Measurements from ENCODE around the gene CLPTM1.
"Not testable (repeated sequence)": the region's sequence is repeated elsewhere in the genome, so short reads cannot be mapped to it uniquely, and the experiment has no call there.

The CLPTM1 gene

DNA sequence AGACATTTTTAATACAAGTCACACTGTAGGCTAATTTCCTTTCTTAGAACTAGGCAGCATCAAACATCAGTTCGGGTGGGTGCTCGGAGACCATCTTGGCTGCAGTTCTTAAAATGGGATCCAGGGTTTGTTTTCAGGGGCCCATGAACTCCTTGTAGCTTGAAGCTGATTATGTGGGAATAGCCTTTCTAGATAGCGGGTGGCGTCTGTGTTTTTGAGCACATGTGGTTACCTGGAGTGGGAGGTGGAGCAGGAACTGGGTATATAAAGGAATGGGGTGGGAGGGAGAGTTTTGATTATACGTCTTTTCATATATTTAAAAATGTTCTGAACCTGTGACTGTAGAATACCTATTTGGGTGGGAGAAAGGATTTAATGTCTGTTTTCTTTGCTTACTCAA, 12.9 kb downstream of the CLPTM1 start:
- Histone ChIP-seq H2BK120ac (ENCODE audit: insufficient read depth, low read length, poor library complexity) (no peak overlapping the region), H3K9ac (ENCODE audit: low read length) (no peak overlapping the region), H3K4me2 (ENCODE audit: low read length) (no peak overlapping the region), H3K23ac (ENCODE audit: low read length) (no peak overlapping the region), H2BK5ac (ENCODE audit: low read depth, low read length, poor library complexity) (no peak overlapping the region), H4K8ac (ENCODE audit: low read depth, low read length) (no peak overlapping the region), H3K36me3 (ENCODE audit: control insufficient read depth in 1 of 2, insufficient read depth in 2 of 2, low read length in 2 of 2) (peaks cover 27 to 30% of the 10 kb centered on the region in 2 experiments), H3K4me3 (ENCODE audit: low read depth, low read length) (no peak overlapping the region), H3K27me3 (ENCODE audit: insufficient read depth, low read length) (no peaks in the 10 kb centered on the region), H2AK5ac (ENCODE audit: low read length) (no peak overlapping the region), H3K4ac (ENCODE audit: low read depth, low read length) (no peak overlapping the region), H4K91ac (ENCODE audit: low read depth, low read length) (no peak overlapping the region), H4K12ac (ENCODE audit: low read depth, low read length) (no peak overlapping the region), H2AFZ (ENCODE audit: insufficient read depth, low read length, poor library complexity) (no peak overlapping the region), H3K4me1 (ENCODE audit: control insufficient read depth in 1 of 2, insufficient read depth in 2 of 2, low read length in 2 of 2) (peaks cover 0 to 5% of the 10 kb centered on the region in 2 experiments), H3K79me2 (ENCODE audit: control insufficient read depth, insufficient read depth, low read length, poor library complexity) (no peaks in the 10 kb centered on the region), H3K14ac (ENCODE audit: low read length) (no peak overlapping the region), H2BK12ac (ENCODE audit: low read length) (no peak overlapping the region), H3K18ac (ENCODE audit: low read length) (no peak overlapping the region), H3K79me1 (ENCODE audit: low read length) (no peaks in the 10 kb centered on the region), H3K9me3 (ENCODE audit: insufficient read depth, low read depth, low read length) (peaks cover 4% of the 10 kb centered on the region), H3K27ac (ENCODE audit: low read depth, low read length) (no peak overlapping the region)
- 100% methylated on average over 1 of the region's 5 CpGs for WGBS (ENCODE audit: extremely low coverage, insufficient coverage, insufficient read length)
- DNase-seq = no peak

DNA sequence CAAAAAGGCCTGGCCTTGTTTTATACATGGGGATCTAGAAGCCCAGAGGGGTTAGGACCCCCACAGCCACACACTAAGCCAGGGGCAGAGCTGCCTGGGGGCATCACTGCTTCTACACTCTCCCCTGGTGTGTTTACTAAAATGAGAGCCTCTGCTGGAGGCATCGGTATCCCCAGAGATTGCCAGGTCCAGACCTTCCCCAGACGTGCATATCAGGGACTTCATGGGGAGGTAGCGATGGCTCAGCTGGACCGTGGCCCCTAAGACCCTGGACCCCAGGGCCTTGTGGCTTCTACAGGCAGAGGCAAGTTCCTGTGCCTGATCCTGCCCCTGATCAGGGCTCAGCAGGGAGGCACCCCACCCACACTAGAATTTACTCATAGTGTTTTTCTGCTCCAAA, 13.5 kb downstream of the CLPTM1 start:
- Histone ChIP-seq H3K4me2 (ENCODE audit: low read length) (no peak overlapping the region), H3K9me3 (ENCODE audit: insufficient read depth, low read depth, low read length) (peaks cover 4% of the 10 kb centered on the region), H2AFZ (ENCODE audit: insufficient read depth, low read length, poor library complexity) (no peak overlapping the region), H4K12ac (ENCODE audit: low read depth, low read length) (no peak overlapping the region), H2BK12ac (ENCODE audit: low read length) (no peak overlapping the region), H3K4me3 (ENCODE audit: low read depth, low read length) (no peak overlapping the region), H2BK120ac (ENCODE audit: insufficient read depth, low read length, poor library complexity) (no peak overlapping the region), H3K4me1 (ENCODE audit: control insufficient read depth in 1 of 2, insufficient read depth in 2 of 2, low read length in 2 of 2) (peaks cover 0 to 5% of the 10 kb centered on the region in 2 experiments), H3K23ac (ENCODE audit: low read length) (no peak overlapping the region), H3K79me2 (ENCODE audit: control insufficient read depth, insufficient read depth, low read length, poor library complexity) (no peaks in the 10 kb centered on the region), H3K27me3 (ENCODE audit: insufficient read depth, low read length) (no peaks in the 10 kb centered on the region), H4K91ac (ENCODE audit: low read depth, low read length) (no peak overlapping the region), H2BK5ac (ENCODE audit: low read depth, low read length, poor library complexity) (no peak overlapping the region), H4K8ac (ENCODE audit: low read depth, low read length) (no peak overlapping the region), H3K4ac (ENCODE audit: low read depth, low read length) (no peak overlapping the region), H3K9ac (ENCODE audit: low read length) (no peak overlapping the region), H3K27ac (ENCODE audit: low read depth, low read length) (no peak overlapping the region), H3K79me1 (ENCODE audit: low read length) (no peaks in the 10 kb centered on the region), H3K18ac (ENCODE audit: low read length) (no peak overlapping the region), H3K14ac (ENCODE audit: low read length) (no peak overlapping the region), H2AK5ac (ENCODE audit: low read length) (no peak overlapping the region), H3K36me3 (ENCODE audit: control insufficient read depth in 1 of 2, insufficient read depth in 2 of 2, low read length in 2 of 2) (peaks cover 30 to 34% of the 10 kb centered on the region in 2 experiments)
- no CpG with 5 or more reads among the region's 4 CpGs for WGBS (ENCODE audit: extremely low coverage, insufficient coverage, insufficient read length)
- no peak for DNase-seq

DNA sequence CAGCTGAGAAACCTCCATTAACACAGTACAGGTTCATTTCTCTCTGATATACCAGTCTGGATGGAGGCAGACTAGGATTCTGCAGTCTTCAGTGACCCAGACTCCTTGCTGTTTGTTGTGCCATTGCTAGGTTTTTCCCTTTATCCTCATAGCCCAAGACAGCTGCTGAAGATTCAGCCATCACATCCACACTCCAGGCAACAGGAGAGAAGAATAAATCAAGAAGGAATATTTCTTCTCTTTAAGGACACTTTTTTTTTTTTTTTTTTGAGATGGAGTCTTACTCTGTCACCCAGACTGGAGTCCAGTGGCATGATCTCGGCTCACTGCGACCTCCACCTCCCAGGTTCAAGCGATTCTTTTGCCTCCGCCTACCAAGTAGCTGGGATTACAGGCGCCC, 14.3 kb downstream of the CLPTM1 start:
- Histone ChIP-seq H3K4me3 (ENCODE audit: low read depth, low read length) (no peak overlapping the region), H4K91ac (ENCODE audit: low read depth, low read length) (no peak overlapping the region), H4K12ac (ENCODE audit: low read depth, low read length) (no peak overlapping the region), H3K27me3 (ENCODE audit: insufficient read depth, low read length) (no peaks in the 10 kb centered on the region), H3K27ac (ENCODE audit: low read depth, low read length) (no peak overlapping the region), H3K36me3 (ENCODE audit: control insufficient read depth in 1 of 2, insufficient read depth in 2 of 2, low read length in 2 of 2) (peaks cover 38% of the 10 kb centered on the region in 2 experiments), H3K9ac (ENCODE audit: low read length) (no peak overlapping the region), H2AK5ac (ENCODE audit: low read length) (no peak overlapping the region), H3K4me2 (ENCODE audit: low read length) (no peak overlapping the region), H3K4ac (ENCODE audit: low read depth, low read length) (no peak overlapping the region), H2BK5ac (ENCODE audit: low read depth, low read length, poor library complexity) (no peak overlapping the region), H2BK12ac (ENCODE audit: low read length) (no peak overlapping the region), H3K14ac (ENCODE audit: low read length) (no peak overlapping the region), H3K18ac (ENCODE audit: low read length) (no peak overlapping the region), H3K9me3 (ENCODE audit: insufficient read depth, low read depth, low read length) (peaks cover 4% of the 10 kb centered on the region), H2AFZ (ENCODE audit: insufficient read depth, low read length, poor library complexity) (no peak overlapping the region), H4K8ac (ENCODE audit: low read depth, low read length) (no peak overlapping the region), H3K23ac (ENCODE audit: low read length) (no peak overlapping the region), H3K79me2 (ENCODE audit: control insufficient read depth, insufficient read depth, low read length, poor library complexity) (no peaks in the 10 kb centered on the region), H2BK120ac (ENCODE audit: insufficient read depth, low read length, poor library complexity) (no peak overlapping the region), H3K4me1 (ENCODE audit: control insufficient read depth in 1 of 2, insufficient read depth in 2 of 2, low read length in 2 of 2) (peaks cover 0 to 5% of the 10 kb centered on the region in 2 experiments), H3K79me1 (ENCODE audit: low read length) (no peaks in the 10 kb centered on the region)
- DNase-seq = no peak
- WGBS (ENCODE audit: extremely low coverage, insufficient coverage, insufficient read length) = no CpG with 5 or more reads among the region's 5 CpGs

DNA sequence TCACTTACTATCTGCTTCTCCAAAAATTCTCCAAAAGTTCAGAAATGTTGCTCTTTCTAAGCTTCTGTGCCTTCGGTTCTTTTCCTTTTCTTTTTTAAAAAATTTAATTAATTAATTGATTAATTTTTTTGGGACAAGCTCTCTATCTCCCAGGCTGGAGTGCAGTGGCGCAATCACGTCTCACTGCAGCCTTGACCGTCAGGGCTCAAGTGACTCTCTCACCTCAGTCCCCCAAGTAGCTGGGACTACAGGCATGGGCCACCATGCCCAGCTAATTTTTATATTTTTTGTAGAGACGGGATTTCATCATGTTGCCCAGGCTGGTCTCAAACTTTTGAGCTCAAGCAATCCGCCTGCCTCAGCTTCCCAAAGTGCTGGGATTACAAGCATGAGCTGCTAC, 16.3 kb downstream of the CLPTM1 start:
- not testable (repeated sequence) for H3K23ac ChIP-seq (ENCODE audit: low read length); H3K9ac ChIP-seq (ENCODE audit: low read length); DNase-seq; H3K18ac ChIP-seq (ENCODE audit: low read length); H3K9me3 ChIP-seq (ENCODE audit: insufficient read depth, low read depth, low read length); H2BK5ac ChIP-seq (ENCODE audit: low read depth, low read length, poor library complexity); H2AK5ac ChIP-seq (ENCODE audit: low read length); H3K14ac ChIP-seq (ENCODE audit: low read length); H2AFZ ChIP-seq (ENCODE audit: insufficient read depth, low read length, poor library complexity); H3K27me3 ChIP-seq (ENCODE audit: insufficient read depth, low read length); H3K4me2 ChIP-seq (ENCODE audit: low read length); H4K91ac ChIP-seq (ENCODE audit: low read depth, low read length); H3K27ac ChIP-seq (ENCODE audit: low read depth, low read length); H3K4ac ChIP-seq (ENCODE audit: low read depth, low read length); H4K8ac ChIP-seq (ENCODE audit: low read depth, low read length); H4K12ac ChIP-seq (ENCODE audit: low read depth, low read length); H3K4me1 ChIP-seq (ENCODE audit: control insufficient read depth in 1 of 2, insufficient read depth in 2 of 2, low read length in 2 of 2); H3K4me3 ChIP-seq (ENCODE audit: low read depth, low read length); H2BK120ac ChIP-seq (ENCODE audit: insufficient read depth, low read length, poor library complexity); H3K79me2 ChIP-seq (ENCODE audit: control insufficient read depth, insufficient read depth, low read length, poor library complexity); H3K79me1 ChIP-seq (ENCODE audit: low read length); H2BK12ac ChIP-seq (ENCODE audit: low read length)
- no CpG with 5 or more reads among the region's 6 CpGs for WGBS (ENCODE audit: extremely low coverage, insufficient coverage, insufficient read length)
- H3K36me3 ChIP-seq (ENCODE audit: control insufficient read depth in 1 of 2, insufficient read depth in 2 of 2, low read length in 2 of 2) = peaks cover 50 to 53% of the 10 kb centered on the region in 2 experiments
